ENCODE results near the gene NEIL3. TPM values are rescaled to one million over a fixed set of nuclear protein-coding genes. Genes with fewer than 3 reads are reported as not detected.

Gene NEIL3
- total RNA-seq, 1 experiment from 2014 or later, result 18.1 TPM

DNA sequence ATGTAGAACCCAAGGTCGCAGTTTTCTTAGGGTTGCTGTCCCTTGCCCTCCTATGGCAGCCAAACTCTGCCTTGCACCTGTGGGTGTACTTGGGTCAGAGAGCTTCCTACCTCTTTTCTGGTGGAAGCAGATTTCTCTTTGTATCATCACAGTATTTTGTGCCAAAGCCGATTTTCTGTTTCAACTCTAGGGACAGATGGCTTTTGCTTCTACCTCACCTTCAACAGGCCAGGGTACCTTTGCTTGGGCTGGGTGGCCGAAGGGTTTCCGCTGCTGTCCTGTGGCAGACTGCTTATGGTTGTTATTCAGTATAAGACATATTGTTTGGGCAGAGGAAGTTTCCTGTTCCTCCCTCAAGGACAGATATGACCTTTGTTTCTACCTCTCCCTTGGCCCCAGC lies 22.4 kb downstream of the NEIL3 start:
- CTCF ChIA-PET, result interaction anchor here (1.2 kb wide), 1 partner anchor 82 kb away, joined by 3 read pairs; no protein-coding TSS in a partner anchor
- POLR2A ChIA-PET, result no interaction called here
- H3K9me3 ChIP-seq (ENCODE audit: control insufficient read depth in 1 of 2, insufficient read depth in 1 of 2, low read depth in 1 of 2, low read length in 2 of 2), result no peaks in the 10 kb centered on the region; a peak in 1 of 4 replicates
- DNase-seq (ENCODE audit: low read depth, low spot score), result no peak
- H3K4me2 ChIP-seq (ENCODE audit: low read length), result no peak overlapping the region
- H3K27ac ChIP-seq (ENCODE audit: low read depth, low read length), result no peak overlapping the region
- H3K79me2 ChIP-seq (ENCODE audit: insufficient read depth, low read length), result peaks cover 95% of the 10 kb centered on the region
- H2AFZ ChIP-seq (ENCODE audit: low read depth, low read length, poor library complexity, severe bottlenecking), result no peak overlapping the region
- no peaks in the 10 kb centered on the region for H3K4me1 ChIP-seq (ENCODE audit: control insufficient read depth in 1 of 2, insufficient read depth in 2 of 2, low read length in 2 of 2)
- no peak overlapping the region for H3K4me3 ChIP-seq (replicated peaks in 1 of 2; ENCODE audit: low read depth in 1 of 2, low read length in 2 of 2)
- H3K9ac ChIP-seq (ENCODE audit: low read length), result no peak overlapping the region
- BruUV-seq (replicated peaks), result no TSS peak
- ATAC-seq, result no peak
- H3K9me2 ChIP-seq (ENCODE audit: insufficient read depth), result no peaks in the 10 kb centered on the region
- intact Hi-C loops (cut with micrococcal nuclease), result loop anchor here (10.0 kb wide), 1 partner anchor 277 kb away; no protein-coding TSS in a partner anchor
- H3K27me3 ChIP-seq (ENCODE audit: insufficient read depth, low read length), result no peaks in the 10 kb centered on the region
- TF ChIP-seq TCF7L2 (IDR thresholded peaks at IDR 0.05; ENCODE audit: borderline replicate concordance, extremely low read depth, insufficient read depth, insufficient read length), result no peak
- TF ChIP-seq, protein P1, sequence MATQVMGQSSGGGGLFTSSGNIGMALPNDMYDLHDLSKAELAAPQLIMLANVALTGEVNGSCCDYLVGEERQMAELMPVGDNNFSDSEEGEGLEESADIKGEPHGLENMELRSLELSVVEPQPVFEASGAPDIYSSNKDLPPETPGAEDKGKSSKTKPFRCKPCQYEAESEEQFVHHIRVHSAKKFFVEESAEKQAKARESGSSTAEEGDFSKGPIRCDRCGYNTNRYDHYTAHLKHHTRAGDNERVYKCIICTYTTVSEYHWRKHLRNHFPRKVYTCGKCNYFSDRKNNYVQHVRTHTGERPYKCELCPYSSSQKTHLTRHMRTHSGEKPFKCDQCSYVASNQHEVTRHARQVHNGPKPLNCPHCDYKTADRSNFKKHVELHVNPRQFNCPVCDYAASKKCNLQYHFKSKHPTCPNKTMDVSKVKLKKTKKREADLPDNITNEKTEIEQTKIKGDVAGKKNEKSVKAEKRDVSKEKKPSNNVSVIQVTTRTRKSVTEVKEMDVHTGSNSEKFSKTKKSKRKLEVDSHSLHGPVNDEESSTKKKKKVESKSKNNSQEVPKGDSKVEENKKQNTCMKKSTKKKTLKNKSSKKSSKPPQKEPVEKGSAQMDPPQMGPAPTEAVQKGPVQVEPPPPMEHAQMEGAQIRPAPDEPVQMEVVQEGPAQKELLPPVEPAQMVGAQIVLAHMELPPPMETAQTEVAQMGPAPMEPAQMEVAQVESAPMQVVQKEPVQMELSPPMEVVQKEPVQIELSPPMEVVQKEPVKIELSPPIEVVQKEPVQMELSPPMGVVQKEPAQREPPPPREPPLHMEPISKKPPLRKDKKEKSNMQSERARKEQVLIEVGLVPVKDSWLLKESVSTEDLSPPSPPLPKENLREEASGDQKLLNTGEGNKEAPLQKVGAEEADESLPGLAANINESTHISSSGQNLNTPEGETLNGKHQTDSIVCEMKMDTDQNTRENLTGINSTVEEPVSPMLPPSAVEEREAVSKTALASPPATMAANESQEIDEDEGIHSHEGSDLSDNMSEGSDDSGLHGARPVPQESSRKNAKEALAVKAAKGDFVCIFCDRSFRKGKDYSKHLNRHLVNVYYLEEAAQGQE (IDR thresholded peaks at IDR 0.05; ENCODE audit: low read depth), result no peak
- TF ChIP-seq ZNF274 (IDR thresholded peaks at IDR 0.05; ENCODE audit: low read depth, low read length), result no peak
- no peak for TF ChIP-seq YY1 (IDR thresholded peaks at IDR 0.05; ENCODE audit: extremely low read depth, insufficient replicate concordance, low read depth, low read length)
- TF ChIP-seq, protein P2, sequence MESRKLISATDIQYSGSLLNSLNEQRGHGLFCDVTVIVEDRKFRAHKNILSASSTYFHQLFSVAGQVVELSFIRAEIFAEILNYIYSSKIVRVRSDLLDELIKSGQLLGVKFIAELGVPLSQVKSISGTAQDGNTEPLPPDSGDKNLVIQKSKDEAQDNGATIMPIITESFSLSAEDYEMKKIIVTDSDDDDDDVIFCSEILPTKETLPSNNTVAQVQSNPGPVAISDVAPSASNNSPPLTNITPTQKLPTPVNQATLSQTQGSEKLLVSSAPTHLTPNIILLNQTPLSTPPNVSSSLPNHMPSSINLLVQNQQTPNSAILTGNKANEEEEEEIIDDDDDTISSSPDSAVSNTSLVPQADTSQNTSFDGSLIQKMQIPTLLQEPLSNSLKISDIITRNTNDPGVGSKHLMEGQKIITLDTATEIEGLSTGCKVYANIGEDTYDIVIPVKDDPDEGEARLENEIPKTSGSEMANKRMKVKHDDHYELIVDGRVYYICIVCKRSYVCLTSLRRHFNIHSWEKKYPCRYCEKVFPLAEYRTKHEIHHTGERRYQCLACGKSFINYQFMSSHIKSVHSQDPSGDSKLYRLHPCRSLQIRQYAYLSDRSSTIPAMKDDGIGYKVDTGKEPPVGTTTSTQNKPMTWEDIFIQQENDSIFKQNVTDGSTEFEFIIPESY (IDR thresholded peaks at IDR 0.05; ENCODE audit: extremely low read depth, insufficient replicate concordance, low read length), result no peak
- TF ChIP-seq RAD21 (IDR thresholded peaks at IDR 0.05; ENCODE audit: low read depth), result no peak
- no peak for TF ChIP-seq MAX (IDR thresholded peaks at IDR 0.05)
- no peak for TF ChIP-seq CEBPB (IDR thresholded peaks at IDR 0.05; ENCODE audit: low read depth)
- TF ChIP-seq SIN3A (IDR thresholded peaks at IDR 0.05; ENCODE audit: low read depth), result no peak
- TF ChIP-seq, protein P3, sequence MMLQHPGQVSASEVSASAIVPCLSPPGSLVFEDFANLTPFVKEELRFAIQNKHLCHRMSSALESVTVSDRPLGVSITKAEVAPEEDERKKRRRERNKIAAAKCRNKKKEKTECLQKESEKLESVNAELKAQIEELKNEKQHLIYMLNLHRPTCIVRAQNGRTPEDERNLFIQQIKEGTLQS (IDR thresholded peaks at IDR 0.05), result no peak
- H4K20me1 ChIP-seq (ENCODE audit: insufficient read depth), result no peaks in the 10 kb centered on the region; the same call in 1 of the 2 replicates
- RAD21 ChIA-PET (ENCODE audit: low non-redundant PET in 1 of 2, low total read pairs in 2 of 2, uncharacterized antibody in 2 of 2, unreplicated experiment in 2 of 2), result no interaction called here
- 0 out of 4 replicates have a peak, but pooled peaks cover 0 to 7% of the 10 kb centered on the region in 2 experiments for H3K36me3 ChIP-seq (ENCODE audit: control insufficient read depth in 1 of 2, insufficient read depth in 2 of 2, low read length in 2 of 2)

All from HCT116 (cell line).